ENCODE data around the gene PDK2.

Gene PDK2

DNA sequence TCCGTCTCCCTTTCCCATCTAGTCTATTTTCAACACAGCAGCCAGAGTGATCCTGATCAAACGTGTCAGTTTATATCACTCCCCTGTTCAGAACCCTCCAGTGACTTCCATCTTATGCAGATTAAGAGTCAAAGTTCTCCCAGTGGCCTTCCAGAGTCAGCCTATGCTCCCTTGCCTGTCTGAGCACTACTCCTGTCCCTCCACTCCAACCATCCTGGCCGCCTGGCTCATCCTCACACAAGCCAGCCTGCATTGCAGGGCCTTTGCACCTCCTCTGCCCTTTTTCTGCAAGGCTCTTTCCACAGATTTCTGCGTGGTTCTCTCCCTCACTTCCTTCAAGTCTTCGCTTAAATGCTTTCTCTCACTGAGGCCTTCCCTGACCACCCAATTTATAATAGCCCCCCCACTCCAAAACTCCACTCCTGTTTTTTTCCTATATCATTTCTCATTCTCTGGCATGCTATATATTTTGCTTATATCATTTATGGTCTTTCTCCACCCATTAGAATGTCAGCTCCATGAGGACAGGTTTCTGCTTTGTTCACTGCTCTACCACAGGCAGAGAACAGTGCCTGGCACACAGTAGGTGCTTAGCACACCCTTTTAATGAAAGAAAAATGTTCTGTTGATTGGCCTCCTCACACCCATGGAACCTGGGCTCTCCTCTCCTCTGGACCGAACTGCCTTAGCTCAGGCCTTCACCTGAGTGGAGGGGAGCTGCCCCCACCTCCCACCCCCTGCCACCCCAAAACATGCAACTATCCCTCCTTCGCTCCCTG, 25.5 kb downstream of the PDK2 start:
- no peak for DNase-seq

DNA sequence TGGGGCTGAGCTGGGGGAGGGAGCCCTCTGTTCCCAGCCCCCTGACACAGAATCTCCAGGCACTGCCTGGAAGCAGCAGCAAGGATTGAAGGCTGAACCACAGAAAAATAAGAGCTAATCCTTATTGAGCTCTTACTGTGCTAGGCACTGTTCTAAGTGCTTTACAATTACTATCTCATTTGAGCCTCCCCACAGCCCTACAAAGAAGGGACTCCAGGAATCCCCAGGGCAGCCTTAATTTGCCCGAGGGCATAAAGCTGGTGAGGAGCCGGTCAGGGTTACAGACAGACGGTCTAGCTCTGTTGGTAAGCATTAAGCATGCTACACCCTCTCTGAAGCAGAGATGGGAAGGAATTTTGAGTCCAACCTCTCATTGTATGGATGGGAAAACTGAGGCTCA, 27.8 kb downstream of the PDK2 start:
- DNase-seq, result no peak

DNA sequence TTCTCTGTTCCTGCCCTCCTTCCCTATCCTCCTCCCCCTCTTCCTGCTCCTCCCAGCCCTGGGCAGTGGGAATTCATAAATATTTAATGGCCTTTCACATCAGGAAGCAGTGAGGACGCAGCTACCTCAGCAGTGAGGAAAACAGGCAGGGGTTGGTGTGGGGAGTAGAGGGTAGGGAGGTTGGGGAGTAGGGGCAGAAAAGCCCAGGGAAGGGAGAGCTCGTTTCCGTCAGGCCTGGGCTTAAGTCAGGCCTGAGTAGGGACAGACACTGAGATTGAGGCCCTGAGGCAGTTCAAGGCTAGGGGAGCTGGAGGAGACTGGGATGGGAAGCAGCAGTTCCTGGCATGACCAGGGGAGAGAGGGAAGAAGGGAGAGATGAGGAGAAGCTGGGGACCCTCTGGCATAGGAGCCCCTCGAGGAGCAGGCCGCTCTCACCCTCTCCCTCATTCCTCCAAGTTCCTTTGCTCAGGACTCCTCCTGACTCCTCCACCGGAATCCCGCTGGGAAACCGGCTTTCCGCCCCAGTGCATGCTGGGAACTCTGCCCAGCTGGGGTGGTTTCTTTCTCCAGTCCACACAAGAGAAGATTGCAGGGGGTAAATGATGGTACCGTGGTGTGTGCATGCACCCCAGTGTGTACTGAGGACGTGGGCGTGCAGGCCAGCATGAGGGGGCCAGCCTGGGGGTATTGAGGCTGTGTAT, 28.6 kb downstream of the PDK2 start:
- no peak for DNase-seq

DNA sequence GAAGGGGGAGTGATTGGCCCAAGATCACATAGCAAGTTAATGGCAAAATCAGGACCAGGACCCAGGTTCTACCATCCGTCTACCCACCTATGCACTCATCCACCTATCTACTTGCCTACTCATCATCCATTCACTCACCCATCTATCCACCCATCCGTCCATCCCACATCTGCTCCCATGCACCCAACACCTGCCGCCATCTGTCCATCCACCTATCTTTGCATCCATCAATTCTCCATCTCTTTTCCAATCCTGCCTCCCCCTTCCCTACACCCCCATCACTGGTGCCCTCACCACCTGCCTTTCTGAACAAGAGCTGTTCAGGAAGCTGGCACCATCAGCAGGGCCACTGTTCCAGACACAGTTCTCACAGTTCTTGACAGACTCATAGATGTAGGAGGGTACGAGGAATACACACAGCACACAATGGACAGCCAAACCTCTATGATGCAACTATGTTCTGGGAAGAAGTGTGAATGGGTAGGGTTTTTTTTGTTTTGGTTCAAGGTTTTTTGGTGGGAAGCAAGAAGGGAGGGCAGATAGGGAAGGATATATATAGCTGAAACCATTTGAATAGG, 30.4 kb downstream of the PDK2 start:
- DNase-seq, result no peak

DNA sequence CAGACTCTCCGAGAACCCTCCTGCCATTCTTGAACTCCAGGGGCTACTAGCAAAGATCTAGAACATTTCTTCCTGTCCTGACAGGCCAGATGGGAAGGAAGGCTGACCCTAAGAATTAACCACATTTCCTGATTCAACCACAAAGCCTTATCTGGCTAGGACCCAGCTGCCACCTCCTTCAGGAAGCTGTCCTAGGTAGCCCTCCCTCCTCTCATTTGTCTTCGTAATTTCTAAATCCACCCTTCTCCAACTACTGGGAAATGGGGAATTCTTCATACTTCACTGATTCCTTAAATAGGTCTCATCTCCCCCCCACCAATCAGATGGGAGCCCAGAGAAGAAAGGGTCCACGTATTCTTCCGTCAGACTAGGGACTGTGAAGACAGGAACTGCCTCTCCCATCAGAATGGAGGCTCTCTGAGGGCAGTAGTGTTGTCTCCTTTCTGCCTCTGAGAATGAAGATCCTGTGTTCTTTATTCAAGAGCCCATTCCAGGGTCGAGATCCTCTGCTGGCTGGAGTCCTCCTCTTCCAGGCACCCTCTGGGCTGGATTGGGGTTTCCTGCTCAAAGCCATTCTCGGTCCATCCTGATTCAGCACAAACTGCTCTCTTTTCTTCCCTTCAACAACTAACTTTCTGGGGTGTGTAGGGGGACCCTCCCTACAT, 32.7 kb downstream of the PDK2 start:
- no peak for DNase-seq

DNA sequence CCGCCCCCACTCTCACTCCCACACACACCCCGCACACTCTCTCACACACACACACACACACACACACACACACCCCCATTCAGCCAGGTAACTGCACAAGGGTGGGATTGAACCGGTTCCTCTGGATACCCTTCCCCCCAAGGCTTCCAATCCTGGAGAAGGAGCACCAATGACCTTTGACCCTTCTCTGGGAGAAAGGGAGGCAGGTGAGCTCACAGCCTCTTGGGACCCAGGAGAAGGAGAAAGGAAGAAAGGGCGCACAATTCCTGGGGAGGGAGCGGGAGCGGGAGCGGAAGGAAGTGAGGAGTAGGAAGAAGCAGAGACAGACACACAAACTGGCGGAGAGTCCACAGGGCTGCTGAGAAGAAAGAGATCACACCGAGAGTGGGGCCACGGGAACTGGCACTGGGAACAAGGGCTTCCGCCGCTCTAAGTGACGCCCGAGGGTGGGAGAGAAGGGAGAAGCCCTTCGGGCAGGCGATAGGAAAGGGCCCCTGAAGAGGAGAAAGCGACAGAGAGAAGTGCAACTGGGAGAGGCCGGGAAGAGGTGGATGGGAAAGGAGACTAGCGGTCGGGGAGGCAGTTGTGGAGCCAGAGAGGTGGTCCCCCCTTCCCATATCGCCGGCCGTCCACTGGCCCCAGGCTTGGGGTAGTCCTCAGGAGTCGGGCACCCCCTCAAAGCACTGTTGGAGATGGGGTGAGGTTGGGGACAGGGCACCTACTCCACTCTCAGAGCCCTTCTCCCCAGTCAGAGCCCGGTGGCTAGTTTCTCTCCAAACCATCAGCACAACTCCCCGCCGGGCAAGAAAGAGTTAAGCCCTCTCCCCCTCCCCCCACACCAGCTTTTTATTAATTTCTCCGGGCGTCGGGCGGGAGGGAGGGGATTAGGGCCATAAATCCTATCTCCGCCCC, 33.5 kb downstream of the PDK2 start:
- DNase-seq, result no peak

DNA sequence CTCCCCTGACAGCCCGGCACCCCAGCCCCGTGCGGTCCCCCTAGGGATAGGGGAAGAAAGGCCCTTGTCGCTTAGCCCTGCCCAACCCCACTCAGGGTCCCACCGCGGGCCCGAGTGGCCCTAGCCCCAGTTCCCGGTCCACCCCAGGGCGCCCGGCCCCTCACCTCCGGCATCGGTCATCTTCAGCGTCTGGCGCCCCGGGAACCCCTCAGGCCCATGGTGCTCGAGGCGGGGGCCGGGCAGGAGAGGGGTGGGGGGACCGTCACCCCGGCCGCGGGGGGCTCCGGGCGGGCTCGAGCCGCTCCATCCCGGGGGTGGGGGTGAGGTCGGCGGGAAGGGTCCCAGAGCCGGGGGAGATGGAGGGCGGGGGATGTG, 34.2 kb downstream of the PDK2 start:
- DNase-seq, result no peak

DNA sequence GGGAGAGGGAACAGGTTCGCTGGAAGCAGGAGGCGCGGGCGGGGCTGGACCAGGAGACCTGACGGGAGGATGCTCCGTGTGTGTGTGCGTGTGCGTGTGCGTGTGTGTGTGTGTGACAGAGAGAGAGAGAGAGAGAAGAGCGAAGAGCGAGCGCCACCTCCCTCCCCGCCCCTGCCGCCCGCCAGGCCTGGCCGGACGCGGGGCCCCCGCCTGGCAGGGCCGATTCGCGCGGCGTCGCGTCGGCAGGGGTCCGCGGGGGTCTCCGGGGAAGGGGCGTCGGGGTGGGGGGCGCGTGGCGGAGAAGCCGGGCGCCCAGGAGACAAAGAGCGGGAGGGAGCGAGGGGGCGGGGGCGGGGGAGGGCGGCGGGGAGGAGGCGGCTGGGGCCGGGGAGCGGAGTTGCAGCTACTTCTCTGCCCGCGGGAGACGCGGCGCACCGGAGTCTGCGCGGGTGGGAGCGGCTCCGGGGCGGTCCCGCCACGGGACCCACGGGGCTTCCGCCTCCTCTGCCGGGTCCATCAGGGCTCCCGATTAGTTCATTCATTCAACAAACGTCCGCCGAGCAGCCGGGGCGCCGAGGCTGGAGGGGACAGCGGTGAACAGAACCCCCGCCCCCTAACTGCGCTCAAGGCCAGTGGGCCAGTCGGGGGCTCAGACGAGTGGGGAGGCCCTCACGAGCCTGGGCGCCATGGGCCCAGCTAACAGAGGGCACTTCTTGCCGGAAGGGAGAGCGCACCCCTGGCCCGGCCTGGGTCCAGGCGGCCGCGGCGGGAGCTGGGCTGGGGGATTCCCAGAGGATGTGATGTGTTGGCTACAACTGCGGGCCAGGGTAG, 34.8 kb downstream of the PDK2 start, which contains the start of gene SAMD14:
Gene SAMD14, minus strand, starts transcription at position 433 of the 831 bp plus-strand sequence. CDS start 5,201 bp downstream, outside the sequence.
- DNase-seq, result peak in 1 of 2 experiments; percentile 8

DNA sequence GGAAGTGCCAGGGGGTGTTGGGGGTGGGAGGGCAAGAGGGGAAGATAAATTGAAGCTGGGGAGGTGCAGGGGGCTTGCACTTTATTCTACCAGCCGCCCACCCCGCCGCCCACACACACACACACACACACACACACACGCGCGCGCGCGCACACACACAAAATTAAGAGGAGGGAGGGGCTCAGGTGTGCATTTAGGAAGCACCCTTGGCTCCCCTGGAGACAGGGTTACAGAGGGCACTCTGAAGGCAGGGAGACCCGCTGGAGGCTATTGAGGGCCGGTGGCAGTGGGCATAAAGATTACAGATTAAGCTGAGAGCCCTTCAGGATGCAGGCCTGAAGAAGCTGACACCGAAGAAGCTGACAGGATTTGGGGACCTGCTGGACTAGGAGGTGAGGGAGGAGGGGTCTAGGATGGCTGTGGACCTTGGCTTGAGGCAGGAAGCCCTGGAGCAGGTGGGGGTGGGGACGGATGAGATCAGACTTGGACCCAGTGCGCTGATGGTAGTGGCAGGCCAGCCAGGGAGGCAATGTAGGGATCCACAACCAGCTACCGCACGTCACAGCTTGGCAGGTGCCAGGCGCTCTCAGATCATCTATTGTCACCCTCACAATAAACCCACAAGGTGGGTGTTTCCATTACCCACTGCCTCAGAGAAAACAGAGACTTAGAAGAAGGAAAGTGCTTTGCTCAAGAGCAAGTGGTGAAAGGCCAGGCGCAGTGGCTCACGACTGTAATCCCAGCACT, 35.6 kb downstream of the PDK2 start:
- no peak for DNase-seq

DNA sequence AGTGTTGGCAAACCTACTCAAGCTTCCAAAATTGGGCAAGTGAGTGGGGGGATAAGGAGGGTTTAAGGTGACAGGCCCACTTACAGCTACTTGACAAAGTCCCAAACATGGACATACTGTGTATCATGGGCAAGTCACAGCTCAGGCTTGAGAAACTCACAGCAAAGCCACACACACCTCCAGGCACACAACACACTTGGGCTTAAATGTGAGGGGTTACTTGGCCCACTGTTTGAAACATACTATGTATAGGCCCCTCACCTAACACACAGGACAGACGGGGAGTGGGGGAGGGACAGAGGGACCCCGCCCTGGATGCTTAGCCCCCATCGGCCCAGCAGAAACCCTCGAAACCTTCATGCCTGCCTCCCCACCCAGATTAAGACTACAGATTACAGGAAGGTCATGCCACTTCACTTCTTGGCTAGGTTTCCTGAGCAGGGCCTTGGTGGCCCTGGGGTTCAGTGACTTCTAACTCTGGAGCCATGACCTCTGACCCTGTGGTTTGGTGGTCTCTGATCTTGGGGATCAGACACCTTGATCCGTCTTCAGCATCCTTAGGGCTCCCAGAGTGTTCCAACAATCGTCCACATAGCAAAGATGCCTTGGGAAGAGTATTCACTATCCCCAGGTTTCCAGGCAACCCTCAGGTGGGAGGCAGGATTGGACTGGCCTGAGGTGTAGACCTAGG, 37.1 kb downstream of the PDK2 start:
- DNase-seq, result no peak

DNA sequence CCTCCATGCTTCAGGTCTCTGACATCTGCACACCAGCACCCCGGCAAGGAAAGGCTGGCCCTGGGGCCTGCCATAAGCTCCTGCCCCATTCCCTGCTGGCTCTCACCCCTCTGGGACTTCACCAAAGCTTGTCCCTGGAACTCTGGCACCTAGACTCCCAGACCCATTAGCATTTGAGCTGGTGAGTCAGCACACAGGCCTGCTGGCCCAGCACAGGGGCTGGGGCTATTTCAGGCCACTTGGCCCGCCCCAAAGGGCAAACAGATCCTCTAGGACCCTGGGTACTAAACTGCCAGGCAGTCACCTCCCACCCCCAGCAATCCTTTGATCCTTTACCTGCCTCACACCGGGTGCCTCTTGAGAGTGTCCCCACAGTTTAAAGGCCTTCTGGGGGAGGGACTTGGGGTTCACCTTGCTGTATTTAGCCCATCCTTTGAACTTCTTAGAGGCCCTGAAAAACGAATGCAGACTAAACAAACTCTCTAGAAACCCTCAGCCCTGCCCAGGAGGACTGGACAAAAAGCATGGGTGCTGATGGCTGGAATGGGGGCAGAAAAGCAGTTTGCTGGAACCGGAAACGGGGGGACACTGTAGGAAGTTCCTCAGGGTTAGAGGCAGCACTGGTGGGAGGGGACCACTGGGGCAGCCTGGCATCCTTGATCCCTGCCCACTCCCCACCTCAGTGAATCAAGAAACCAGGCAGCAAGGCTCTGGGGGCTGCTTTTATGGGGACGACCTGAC, 38.0 kb downstream of the PDK2 start:
- no peak for DNase-seq

DNA sequence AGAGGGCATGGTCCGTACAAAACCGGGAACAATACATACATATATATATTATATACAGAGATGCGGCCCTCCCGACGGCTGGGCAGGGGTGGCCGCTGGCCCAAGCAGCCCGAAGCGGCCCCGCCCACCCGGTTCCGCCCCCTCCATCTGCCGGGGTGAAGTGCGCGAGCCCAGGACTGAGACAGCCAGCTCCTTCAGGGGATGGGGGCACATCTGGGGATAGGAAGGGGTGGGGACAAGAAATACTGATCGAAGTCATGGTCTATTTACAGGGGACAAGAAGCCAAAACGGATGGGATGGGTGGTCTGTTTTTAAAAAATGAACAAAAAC, 38.6 kb downstream of the PDK2 start:
- no peak for DNase-seq

DNA sequence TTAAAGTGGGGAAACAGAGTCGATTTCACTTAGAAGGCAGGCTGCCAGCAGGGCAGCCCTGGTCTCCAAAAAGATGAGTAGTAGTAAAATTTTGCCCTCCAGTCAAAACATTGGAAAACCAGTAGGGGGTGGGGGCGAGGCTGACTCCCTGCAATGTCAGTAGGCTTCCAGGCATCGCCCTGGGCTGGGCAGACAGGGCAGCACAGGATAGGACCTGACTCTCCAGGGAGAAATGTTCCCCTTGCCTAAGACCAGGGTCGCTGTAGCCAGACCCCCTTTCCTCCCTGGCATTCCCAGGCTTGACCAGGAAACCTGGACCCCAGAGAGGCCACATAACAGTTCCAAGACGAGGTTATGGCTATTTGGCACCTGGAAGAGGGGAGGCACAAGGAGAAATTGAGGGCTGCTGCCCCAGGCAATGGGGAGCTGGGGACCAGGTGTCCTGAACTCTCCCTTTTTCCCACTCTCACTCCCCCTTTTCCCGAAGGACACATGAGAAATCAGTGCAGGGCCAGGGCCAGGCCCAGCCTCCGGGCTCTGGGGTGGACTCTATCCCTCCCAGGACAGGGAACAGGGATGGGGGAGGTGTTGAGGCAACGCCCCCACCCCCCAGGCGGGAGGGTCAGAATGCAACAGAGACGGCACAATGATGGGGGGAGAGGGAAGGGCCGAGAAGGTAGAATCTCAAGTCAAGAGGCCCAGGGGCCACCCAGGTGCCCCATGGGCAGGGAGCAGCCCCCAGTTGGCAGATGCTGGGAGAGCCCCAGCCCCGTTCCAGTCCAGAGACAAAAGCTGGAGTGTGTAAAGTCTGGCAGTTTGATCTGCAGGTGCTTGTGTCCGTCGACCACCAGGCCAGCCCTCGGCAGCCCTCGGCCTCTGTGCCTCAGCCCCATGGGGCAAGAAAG, 39.3 kb downstream of the PDK2 start:
- no peak for DNase-seq

DNA sequence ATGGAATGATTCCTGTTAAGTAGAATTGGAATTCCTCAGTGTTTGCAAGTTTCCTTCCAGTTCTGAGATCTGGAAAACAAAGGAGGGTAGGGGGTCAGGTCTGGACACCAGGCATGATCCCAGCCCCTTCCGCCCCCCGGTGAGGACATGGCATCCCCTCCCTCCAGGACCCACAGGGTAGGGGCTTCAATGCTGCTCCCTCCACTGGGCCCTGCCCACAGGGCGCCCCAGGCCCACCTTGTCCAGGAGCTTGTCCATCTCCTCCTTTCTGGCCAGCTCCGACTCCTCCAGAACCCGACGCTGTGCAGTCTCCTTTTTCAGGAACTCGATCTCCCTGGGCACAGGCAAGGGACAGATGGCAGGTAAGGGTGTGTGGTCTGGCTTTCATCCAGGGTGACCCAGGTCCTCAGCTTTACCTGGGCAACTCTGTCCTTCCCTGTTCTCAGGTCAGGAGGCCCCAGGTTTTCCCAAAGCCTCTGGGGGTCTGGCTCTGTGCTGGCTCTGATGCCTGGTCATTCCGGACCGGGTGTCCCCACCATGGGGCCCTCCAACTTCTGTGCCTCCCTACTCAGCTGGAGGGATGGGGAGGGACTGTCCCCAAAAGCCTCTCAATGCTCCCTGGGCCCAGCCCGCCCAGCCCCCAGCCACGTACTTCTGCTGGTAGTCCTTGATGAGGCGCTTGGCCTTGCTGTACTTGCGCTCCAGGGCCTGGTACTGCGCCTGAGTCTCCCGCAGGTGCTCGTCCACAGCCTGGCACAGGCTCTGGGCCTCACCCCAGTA, 40.4 kb downstream of the PDK2 start:
- no peak for DNase-seq

DNA sequence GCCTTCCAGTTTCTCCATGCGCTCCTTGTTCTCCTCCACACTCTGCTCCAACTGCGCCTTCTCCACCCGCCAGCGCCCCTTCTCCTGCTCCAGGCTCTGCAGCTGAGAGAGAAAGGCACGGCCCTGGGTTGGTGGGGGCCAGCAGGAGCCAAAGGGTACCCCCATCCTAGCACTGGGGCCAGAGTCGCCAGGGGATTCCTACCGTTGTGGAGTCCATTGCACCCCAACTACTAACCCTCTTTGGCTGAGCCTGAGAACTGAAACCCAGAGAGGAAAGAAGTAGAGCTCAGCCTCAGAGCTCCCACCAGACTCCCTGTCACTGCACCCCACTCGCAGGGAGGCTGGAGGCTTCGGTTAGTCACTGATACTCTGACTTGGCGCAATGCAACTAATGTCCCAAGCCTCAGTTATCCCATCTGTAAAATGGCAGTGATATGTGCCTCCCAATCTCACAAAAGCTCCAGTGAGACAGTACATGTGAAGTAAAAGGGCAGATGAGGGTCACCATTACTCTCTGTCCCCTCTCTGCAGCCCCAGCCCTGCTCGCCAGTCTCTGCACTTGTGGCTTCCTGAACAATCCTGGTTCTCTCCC, 41.0 kb downstream of the PDK2 start:
- no peak for DNase-seq

DNA sequence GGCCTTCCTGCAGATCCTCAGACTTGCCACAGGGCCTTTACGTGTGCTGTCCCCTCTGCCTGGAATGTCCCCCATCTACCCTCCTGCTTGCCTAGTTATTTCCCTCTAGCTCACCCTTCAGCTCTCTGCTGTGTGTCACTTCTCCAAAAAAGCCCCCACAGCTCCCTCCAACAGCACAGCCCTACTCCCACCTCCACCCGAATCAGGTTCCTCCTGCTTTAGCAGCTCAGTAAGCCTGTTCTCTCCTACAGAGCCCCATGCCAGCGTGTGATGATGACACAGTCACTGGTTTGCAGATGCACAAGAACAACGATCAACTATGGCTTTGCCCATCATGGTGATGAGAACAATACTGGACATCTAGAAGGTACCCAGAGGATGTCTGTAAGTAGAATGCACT, 41.9 kb downstream of the PDK2 start:
- DNase-seq, result no peak

DNA sequence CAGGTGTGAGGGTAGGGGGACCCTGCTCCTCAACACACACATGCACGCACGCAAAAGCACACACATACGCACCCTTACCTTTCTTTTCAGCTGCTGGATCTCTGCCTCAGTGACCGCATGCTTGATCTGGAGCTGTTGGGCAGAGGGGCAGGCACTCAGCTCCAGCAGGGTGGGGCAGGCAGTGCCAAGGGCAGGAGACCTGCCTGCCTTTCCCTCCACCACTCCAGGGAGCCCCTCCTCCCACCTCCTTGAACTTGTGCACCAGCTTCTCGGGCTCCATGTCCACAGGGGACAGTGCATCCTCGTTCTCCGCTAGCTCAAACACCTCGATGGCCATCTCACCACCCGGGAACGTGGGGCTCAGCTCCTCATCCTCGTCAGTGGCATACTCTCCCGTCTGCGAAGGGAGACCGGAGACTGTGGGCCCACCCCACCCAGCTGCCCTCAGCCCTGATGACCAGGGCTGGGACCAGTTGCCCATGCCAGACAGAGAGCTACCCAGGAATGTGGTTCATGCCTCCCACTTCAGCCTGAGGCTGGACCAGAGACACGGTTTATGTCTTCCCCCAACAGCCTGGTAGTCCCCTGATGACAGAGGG, 44.1 kb downstream of the PDK2 start:
- DNase-seq, result no peak

All from NCI-H1930 (cell line).